Astrocyte (in vitro differentiated cells and primary cell): ENCODE measurements around the gene FEZF2.

Experiments used
- CTCF ChIP-seq: IDR thresholded peaks from 2 replicates; pipeline ENCODE4 v1.5.1; 2011; ENCODE audit warnings: low read depth, mild to moderate bottlenecking, inconsistent platforms, low read length, moderate library complexity; ENCODE audit not compliant: insufficient read depth
- EZH2 ChIP-seq: IDR thresholded peaks from 2 replicates; pipeline ENCODE4 v1.6.1; 2012; ENCODE audit warnings: mild to moderate bottlenecking, low read length, inconsistent platforms; ENCODE audit not compliant: insufficient read depth

- TF ChIP-seq CTCF, result no peak
- peak; percentile 85 for TF ChIP-seq EZH2
Observed at GRCh38 chr3:62372621-62373041, 719 bp downstream of the FEZF2 start.
